DOHH2 (cell line): Measurements from ENCODE around the gene UBE2L3.

ENCODE experiments used
- EZH2phosphoT487 ChIP-seq: fragments of 200-600 bp; sonication (generic); IDR thresholded peaks from 2 replicates; pipeline ENCODE4 v1.6.1; 2017; ENCODE audit warnings: borderline replicate concordance, mild to moderate bottlenecking, antibody characterized with exemption, low read length, moderate library complexity, mixed read lengths
- TF ChIP-seq, protein P1 (sequence below): fragments of 200-600 bp; sonication (generic); IDR thresholded peaks from one replicate; pipeline ENCODE4 v1.5.1; 2014; ENCODE audit warnings: antibody characterized with exemption, mild to moderate bottlenecking, low read depth, low read length; ENCODE audit not compliant: poor library complexity, severe bottlenecking

- TF ChIP-seq, protein P1, sequence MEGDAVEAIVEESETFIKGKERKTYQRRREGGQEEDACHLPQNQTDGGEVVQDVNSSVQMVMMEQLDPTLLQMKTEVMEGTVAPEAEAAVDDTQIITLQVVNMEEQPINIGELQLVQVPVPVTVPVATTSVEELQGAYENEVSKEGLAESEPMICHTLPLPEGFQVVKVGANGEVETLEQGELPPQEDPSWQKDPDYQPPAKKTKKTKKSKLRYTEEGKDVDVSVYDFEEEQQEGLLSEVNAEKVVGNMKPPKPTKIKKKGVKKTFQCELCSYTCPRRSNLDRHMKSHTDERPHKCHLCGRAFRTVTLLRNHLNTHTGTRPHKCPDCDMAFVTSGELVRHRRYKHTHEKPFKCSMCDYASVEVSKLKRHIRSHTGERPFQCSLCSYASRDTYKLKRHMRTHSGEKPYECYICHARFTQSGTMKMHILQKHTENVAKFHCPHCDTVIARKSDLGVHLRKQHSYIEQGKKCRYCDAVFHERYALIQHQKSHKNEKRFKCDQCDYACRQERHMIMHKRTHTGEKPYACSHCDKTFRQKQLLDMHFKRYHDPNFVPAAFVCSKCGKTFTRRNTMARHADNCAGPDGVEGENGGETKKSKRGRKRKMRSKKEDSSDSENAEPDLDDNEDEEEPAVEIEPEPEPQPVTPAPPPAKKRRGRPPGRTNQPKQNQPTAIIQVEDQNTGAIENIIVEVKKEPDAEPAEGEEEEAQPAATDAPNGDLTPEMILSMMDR, result no peak
- no peak for TF ChIP-seq EZH2phosphoT487
Measured at GRCh38 chr22:21569459-21570170, 2.1 kb downstream of the UBE2L3 start.
